ENCODE measurements around the gene PDSS2.

GRCh38 chr6:107152638-107153430, 306.5 kb downstream of the PDSS2 start:
- no peak for TF ChIP-seq POLR2A (IDR thresholded peaks at IDR 0.05)
- no peak for TF ChIP-seq CTCF (IDR thresholded peaks at IDR 0.05)

Measured in testis (tissue), 2 donors.